K562 (cell line): Measurements from ENCODE around the gene TRMT44. TPM values are rescaled to one million over a fixed set of nuclear protein-coding genes. Genes with fewer than 3 reads are reported as not detected.
A peak's percentile ranks its signal among the peaks of the same experiment; 100 is the strongest.

ENCODE experiments used
- CHCHD3 ChIP-seq: fragments of 250-450 bp; sonication (Bioruptor Pico); IDR thresholded peaks from 2 replicates; pipeline ENCODE4 v2.1.2; 2022; ENCODE audit warnings: mild to moderate bottlenecking
- COPS2 ChIP-seq: fragments of 450-650 bp; conservative IDR thresholded peaks from 2 replicates; pipeline ENCODE4 v1.6.1; 2016; ENCODE audit warnings: mild to moderate bottlenecking, moderate library complexity
- DMBX1 ChIP-seq: fragments of 250-450 bp; sonication (Bioruptor Pico); IDR thresholded peaks from 2 replicates; pipeline ENCODE4 v1.8.0; 2022; ENCODE audit warnings: inconsistent platforms, mild to moderate bottlenecking, moderate library complexity, borderline replicate concordance
- GTF3C2 ChIP-seq: IDR thresholded peaks from 3 replicates; pipeline ENCODE4 v1.6.1; 2011; ENCODE audit warnings: borderline replicate concordance, mild to moderate bottlenecking, moderate library complexity; ENCODE audit not compliant: insufficient read length; ENCODE audit errors: extremely low read depth
- MCM7 ChIP-seq, 2 experiments: fragments of 450-650 bp; IDR thresholded peaks; 2 replicates each; pipeline ENCODE4 v1.6.1; 2016 to 2018
- NCOA2 ChIP-seq, 2 experiments: fragments of 450-650 bp; IDR thresholded peaks; 2 replicates each; pipeline ENCODE4 v1.6.1; 2018; ENCODE audit warnings: mild to moderate bottlenecking in 2 of 2, moderate library complexity in 1 of 2; ENCODE audit not compliant: partially characterized antibody in 2 of 2
- NFIC ChIP-seq: fragments of 450-650 bp; IDR thresholded peaks from 2 replicates; pipeline ENCODE4 v1.6.1; 2017; ENCODE audit warnings: mild to moderate bottlenecking, inconsistent platforms
- POLR2G ChIP-seq: fragments of 200-400 bp; formaldehyde crosslinking; IDR thresholded peaks from 2 replicates; pipeline ENCODE4 v1.6.1; 2017; ENCODE audit warnings: low read depth, mild to moderate bottlenecking, antibody characterized with exemption, low read length, moderate library complexity
- SFPQ ChIP-seq: fragments of 200-400 bp; formaldehyde crosslinking; IDR thresholded peaks from 2 replicates; pipeline ENCODE4 v1.6.1; 2017; ENCODE audit warnings: mild to moderate bottlenecking, low read depth, low read length, moderate library complexity
- TOE1 ChIP-seq, 2 experiments: fragments of 450-650 bp in 1 of 2; sonication (generic) in 1 of 2; formaldehyde crosslinking in 1 of 2; IDR thresholded peaks; 2 replicates each; pipeline versions ENCODE4 v1.7.1 to v1.8.0; 2016 to 2022; ENCODE audit warnings: borderline replicate concordance in 2 of 2, mild to moderate bottlenecking in 2 of 2, antibody characterized with exemption in 1 of 2, inconsistent platforms in 1 of 2, low read depth in 1 of 2, missing genetic modification reagents in 1 of 2, moderate library complexity in 1 of 2
- ZNF212 ChIP-seq: fragments of 450-650 bp; formaldehyde crosslinking; IDR thresholded peaks from 2 replicates; pipeline ENCODE4 v1.4.0; 2020; ENCODE audit warnings: mild to moderate bottlenecking
- polyA plus RNA-seq, 8 experiments: library from polyadenylated mRNA; depleted of rRNA in 4 of 8; stranded (reverse) in 5 of 8; unstranded in 3 of 8; fragments of >200 nt; fragmentation: Nextera tagmentation in 2 of 8; fragmentation: Illumina TruSeq in 1 of 8; extraction: Ambion mirVana in 2 of 8; extraction: Trizol in 1 of 8; gene quantifications; 2 replicates each; pipeline versions ENCODE4 v1.2.1 to v1.2.3, GENCODE V29; 2011 to 2014; ENCODE audit warnings: inconsistent platforms in 1 of 8, missing spikeins in 1 of 8
- total RNA-seq, 7 experiments: library from RNA; depleted of rRNA in 6 of 7; stranded (reverse); fragments of >200 nt in 6 of 7; fragmentation: Illumina TruSeq in 2 of 7; extraction: Trizol in 2 of 7; gene quantifications; 2 replicates each; pipeline versions ENCODE4 v1.2.1 to v1.2.3, GENCODE V29; 2011 to 2021; ENCODE audit warnings: low replicate concordance in 1 of 7
- TF ChIP-seq, protein P1 (sequence below): conservative IDR thresholded peaks from 2 replicates; pipeline ENCODE4 v1.6.1; 2011; ENCODE audit warnings: low read depth, mild to moderate bottlenecking, low read length; ENCODE audit not compliant: control insufficient read depth
- TF ChIP-seq, protein P2 (sequence below): sonication (generic); formaldehyde crosslinking; IDR thresholded peaks from 2 replicates; pipeline ENCODE4 v1.8.0; 2022; ENCODE audit warnings: missing genetic modification reagents, mild to moderate bottlenecking, moderate library complexity, borderline replicate concordance
- TF ChIP-seq, protein P3 (sequence below): fragments of 250-450 bp; sonication (Bioruptor Pico); IDR thresholded peaks from 2 replicates; pipeline ENCODE4 v1.4.0; 2020

Gene TRMT44
- total and polyA plus RNA-seq, 9 of the 15 experiments (the other 6 are each of a cell fraction or from before 2014, with no cell fraction given): 1.2 to 18.6 (median 10.0) TPM

GRCh38 chr4:8440492-8441311 is at the start of gene TRMT44, which contains the start of gene ACOX3 (continued):
- no peak for TF ChIP-seq SFPQ
- TF ChIP-seq, protein P1, sequence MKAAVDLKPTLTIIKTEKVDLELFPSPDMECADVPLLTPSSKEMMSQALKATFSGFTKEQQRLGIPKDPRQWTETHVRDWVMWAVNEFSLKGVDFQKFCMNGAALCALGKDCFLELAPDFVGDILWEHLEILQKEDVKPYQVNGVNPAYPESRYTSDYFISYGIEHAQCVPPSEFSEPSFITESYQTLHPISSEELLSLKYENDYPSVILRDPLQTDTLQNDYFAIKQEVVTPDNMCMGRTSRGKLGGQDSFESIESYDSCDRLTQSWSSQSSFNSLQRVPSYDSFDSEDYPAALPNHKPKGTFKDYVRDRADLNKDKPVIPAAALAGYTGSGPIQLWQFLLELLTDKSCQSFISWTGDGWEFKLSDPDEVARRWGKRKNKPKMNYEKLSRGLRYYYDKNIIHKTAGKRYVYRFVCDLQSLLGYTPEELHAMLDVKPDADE: peak; percentile 93
- no peak for TF ChIP-seq NCOA2 (IDR thresholded peaks at IDR 0.05; ENCODE audit: partially characterized antibody in 2 of 2)
- TF ChIP-seq COPS2: no peak
- no peak for TF ChIP-seq MCM7 (IDR thresholded peaks at IDR 0.05)
- TF ChIP-seq POLR2G: peak; percentile 88
- TF ChIP-seq NFIC: no peak; the same call in 1 of the 2 replicates
- TF ChIP-seq, protein P2, sequence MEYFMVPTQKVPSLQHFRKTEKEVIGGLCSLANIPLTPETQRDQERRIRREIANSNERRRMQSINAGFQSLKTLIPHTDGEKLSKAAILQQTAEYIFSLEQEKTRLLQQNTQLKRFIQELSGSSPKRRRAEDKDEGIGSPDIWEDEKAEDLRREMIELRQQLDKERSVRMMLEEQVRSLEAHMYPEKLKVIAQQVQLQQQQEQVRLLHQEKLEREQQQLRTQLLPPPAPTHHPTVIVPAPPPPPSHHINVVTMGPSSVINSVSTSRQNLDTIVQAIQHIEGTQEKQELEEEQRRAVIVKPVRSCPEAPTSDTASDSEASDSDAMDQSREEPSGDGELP (CRISPR knock-in tag): peak; percentile 92
- TF ChIP-seq CHCHD3 (CRISPR knock-in tag): no peak
- no peak for TF ChIP-seq DMBX1 (CRISPR knock-in tag)
- TF ChIP-seq, protein P3, sequence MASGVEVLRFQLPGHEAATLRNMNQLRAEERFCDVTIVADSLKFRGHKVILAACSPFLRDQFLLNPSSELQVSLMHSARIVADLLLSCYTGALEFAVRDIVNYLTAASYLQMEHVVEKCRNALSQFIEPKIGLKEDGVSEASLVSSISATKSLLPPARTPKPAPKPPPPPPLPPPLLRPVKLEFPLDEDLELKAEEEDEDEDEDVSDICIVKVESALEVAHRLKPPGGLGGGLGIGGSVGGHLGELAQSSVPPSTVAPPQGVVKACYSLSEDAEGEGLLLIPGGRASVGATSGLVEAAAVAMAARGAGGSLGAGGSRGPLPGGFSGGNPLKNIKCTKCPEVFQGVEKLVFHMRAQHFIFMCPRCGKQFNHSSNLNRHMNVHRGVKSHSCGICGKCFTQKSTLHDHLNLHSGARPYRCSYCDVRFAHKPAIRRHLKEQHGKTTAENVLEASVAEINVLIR (CRISPR knock-in tag): peak; percentile 99
- no peak for TF ChIP-seq ZNF212 (CRISPR knock-in tag)
- TF ChIP-seq TOE1 (IDR thresholded peaks at IDR 0.05; ENCODE audit: borderline replicate concordance): peak; percentile 52; the same call in 1 of the 2 replicates
- TF ChIP-seq TOE1 (CRISPR knock-in tag; IDR thresholded peaks at IDR 0.05; ENCODE audit: borderline replicate concordance, low read depth): no peak
- TF ChIP-seq GTF3C2: no peak
